Measurements from ENCODE around the gene UGT1A8.

DNA sequence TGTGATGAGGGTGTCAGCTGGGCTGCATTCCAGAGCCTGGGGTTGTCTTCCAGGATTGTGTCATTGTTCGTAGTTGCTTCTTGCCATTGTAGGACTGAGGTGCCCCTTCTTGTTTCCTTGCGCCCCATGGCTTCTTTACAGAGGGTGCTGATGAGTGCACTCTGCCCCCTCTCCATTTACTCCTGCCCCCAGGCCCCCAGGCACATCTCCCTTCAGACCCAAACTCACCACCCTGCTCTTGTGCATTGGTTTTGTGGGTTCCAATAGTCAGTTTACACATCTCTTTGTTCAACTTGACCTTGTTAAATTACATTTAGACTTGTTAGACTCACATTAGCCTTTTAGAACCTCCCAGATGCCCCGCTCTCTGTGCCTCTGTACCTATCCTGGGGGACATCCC lies 203.8 kb downstream of the UGT1A8 start:
- no peak for TF ChIP-seq TP53 (CRISPR knock-in tag; IDR thresholded peaks at IDR 0.05)
- no peak for TF ChIP-seq MYC (IDR thresholded peaks at IDR 0.05; ENCODE audit: borderline replicate concordance, low read length)
- TF ChIP-seq EP300 (IDR thresholded peaks at IDR 0.05): no peak
- no peak for TF ChIP-seq HEYL (CRISPR knock-in tag; IDR thresholded peaks at IDR 0.05)
- TF ChIP-seq MAZ (IDR thresholded peaks at IDR 0.05; ENCODE audit: borderline replicate concordance, low read depth, low read length): no peak

Data from A549 (cell line).